Measurements from ENCODE around the gene QPCT.

DNA sequence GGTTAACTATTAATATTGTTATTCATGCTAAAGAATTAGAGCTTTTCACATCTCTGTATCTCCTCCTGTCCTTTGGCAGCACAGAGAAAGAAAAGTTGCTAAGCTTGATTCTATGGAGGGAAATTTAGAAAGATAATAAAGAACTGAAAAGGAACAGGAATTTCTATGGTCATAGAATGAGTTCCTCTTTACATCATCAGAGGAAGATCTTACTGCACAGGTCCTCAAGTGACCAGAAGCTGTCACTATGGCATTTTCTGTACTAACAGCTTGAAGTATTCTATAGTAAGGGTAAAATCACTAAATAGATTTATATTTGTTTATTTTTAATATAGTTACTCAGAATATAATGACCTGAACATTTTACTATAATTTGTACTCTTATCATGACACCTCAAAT lies 13.7 kb upstream of the QPCT start:
- TF ChIP-seq EZH2 (IDR thresholded peaks at IDR 0.05; ENCODE audit: low read depth, unreplicated experiment) (no peak), NANOG (IDR thresholded peaks at IDR 0.05; ENCODE audit: borderline replicate concordance) (no peak), ZNF114 (CRISPR knock-in tag; IDR thresholded peaks at IDR 0.05) (no peak), POLR2AphosphoS5 (IDR thresholded peaks at IDR 0.05; ENCODE audit: low read depth) (no peak), CREB1 (CRISPR knock-in tag; IDR thresholded peaks at IDR 0.05; ENCODE audit: low read depth) (no peak), EZH2phosphoT487 (IDR thresholded peaks at IDR 0.05; ENCODE audit: unreplicated experiment) (no peak), JUNB (IDR thresholded peaks at IDR 0.05; ENCODE audit: unreplicated experiment) (no peak), STAT1 (IDR thresholded peaks at IDR 0.05; ENCODE audit: unreplicated experiment) (no peak)
- TF ChIP-seq, protein P1, sequence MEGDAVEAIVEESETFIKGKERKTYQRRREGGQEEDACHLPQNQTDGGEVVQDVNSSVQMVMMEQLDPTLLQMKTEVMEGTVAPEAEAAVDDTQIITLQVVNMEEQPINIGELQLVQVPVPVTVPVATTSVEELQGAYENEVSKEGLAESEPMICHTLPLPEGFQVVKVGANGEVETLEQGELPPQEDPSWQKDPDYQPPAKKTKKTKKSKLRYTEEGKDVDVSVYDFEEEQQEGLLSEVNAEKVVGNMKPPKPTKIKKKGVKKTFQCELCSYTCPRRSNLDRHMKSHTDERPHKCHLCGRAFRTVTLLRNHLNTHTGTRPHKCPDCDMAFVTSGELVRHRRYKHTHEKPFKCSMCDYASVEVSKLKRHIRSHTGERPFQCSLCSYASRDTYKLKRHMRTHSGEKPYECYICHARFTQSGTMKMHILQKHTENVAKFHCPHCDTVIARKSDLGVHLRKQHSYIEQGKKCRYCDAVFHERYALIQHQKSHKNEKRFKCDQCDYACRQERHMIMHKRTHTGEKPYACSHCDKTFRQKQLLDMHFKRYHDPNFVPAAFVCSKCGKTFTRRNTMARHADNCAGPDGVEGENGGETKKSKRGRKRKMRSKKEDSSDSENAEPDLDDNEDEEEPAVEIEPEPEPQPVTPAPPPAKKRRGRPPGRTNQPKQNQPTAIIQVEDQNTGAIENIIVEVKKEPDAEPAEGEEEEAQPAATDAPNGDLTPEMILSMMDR (conservative IDR thresholded peaks at IDR 0.05; ENCODE audit: low read depth in 2 of 2) = no peak
- TF ChIP-seq, protein P2, sequence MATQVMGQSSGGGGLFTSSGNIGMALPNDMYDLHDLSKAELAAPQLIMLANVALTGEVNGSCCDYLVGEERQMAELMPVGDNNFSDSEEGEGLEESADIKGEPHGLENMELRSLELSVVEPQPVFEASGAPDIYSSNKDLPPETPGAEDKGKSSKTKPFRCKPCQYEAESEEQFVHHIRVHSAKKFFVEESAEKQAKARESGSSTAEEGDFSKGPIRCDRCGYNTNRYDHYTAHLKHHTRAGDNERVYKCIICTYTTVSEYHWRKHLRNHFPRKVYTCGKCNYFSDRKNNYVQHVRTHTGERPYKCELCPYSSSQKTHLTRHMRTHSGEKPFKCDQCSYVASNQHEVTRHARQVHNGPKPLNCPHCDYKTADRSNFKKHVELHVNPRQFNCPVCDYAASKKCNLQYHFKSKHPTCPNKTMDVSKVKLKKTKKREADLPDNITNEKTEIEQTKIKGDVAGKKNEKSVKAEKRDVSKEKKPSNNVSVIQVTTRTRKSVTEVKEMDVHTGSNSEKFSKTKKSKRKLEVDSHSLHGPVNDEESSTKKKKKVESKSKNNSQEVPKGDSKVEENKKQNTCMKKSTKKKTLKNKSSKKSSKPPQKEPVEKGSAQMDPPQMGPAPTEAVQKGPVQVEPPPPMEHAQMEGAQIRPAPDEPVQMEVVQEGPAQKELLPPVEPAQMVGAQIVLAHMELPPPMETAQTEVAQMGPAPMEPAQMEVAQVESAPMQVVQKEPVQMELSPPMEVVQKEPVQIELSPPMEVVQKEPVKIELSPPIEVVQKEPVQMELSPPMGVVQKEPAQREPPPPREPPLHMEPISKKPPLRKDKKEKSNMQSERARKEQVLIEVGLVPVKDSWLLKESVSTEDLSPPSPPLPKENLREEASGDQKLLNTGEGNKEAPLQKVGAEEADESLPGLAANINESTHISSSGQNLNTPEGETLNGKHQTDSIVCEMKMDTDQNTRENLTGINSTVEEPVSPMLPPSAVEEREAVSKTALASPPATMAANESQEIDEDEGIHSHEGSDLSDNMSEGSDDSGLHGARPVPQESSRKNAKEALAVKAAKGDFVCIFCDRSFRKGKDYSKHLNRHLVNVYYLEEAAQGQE (IDR thresholded peaks at IDR 0.05; ENCODE audit: unreplicated experiment) = no peak
- TF ChIP-seq, protein P3, sequence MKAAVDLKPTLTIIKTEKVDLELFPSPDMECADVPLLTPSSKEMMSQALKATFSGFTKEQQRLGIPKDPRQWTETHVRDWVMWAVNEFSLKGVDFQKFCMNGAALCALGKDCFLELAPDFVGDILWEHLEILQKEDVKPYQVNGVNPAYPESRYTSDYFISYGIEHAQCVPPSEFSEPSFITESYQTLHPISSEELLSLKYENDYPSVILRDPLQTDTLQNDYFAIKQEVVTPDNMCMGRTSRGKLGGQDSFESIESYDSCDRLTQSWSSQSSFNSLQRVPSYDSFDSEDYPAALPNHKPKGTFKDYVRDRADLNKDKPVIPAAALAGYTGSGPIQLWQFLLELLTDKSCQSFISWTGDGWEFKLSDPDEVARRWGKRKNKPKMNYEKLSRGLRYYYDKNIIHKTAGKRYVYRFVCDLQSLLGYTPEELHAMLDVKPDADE (IDR thresholded peaks at IDR 0.05) = no peak

Data from GM23338 (cell line).